Body of pancreas (tissue), 4 donors: ENCODE results near the gene ABCA13. TPM values are rescaled to one million over a fixed set of nuclear protein-coding genes. Genes with fewer than 3 reads are reported as not detected.

Experiments
- ATAC-seq: fragments of 150-250 bp; one replicate; pipeline ENCODE4 v1.9.1; 2016
- DNase-seq, 4 donors: peaks; one replicate each; pipeline ENCODE4 v3.0.0-alpha.2; 2019
- H3K27ac ChIP-seq, 4 donors: fragments of 200-600 bp; sonication (generic); 1 replicate in 3 of 4; 2 replicates in 1 of 4; pipeline versions ENCODE4 v1.5.1 to v1.6.1; 2016 to 2019; ENCODE audit warnings: mild to moderate bottlenecking in 1 of 4, mixed read lengths in 1 of 4, moderate library complexity in 1 of 4
- H3K27me3 ChIP-seq, 2 donors: fragments of 200-600 bp; sonication (generic); one replicate each; pipeline ENCODE4 v1.6.0; 2016; ENCODE audit warnings: mild to moderate bottlenecking in 1 of 2
- H3K36me3 ChIP-seq, 2 donors: fragments of 200-600 bp; sonication (generic); replicated peaks in 1 of 2; 2 replicates each; pipeline ENCODE4 v1.5.1; 2016; ENCODE audit warnings: low read depth in 2 of 2; ENCODE audit not compliant: insufficient read depth in 1 of 2
- H3K4me1 ChIP-seq: fragments of 200-600 bp; sonication (generic); one replicate; pipeline ENCODE4 v1.6.0; 2016
- H3K4me3 ChIP-seq, 2 donors: fragments of 200-600 bp; sonication (generic); 1 replicate in 1 of 2; 2 replicates in 1 of 2; pipeline ENCODE4 v1.5.1; 2016 to 2019
- H3K9me3 ChIP-seq, 3 donors: fragments of 200-600 bp; sonication (generic); 1 replicate in 2 of 3; 2 replicates in 1 of 3; pipeline ENCODE4 v1.5.1; 2016
- POLR2A ChIP-seq, 3 donors: fragments of 450-650 bp; IDR thresholded peaks; one replicate each; pipeline ENCODE4 v1.6.1; 2016; ENCODE audit warnings: antibody characterized with exemption in 3 of 3, mild to moderate bottlenecking in 2 of 3
- WGBS, 2 donors: methylation state at CpG; one replicate each; pipeline ENCODE4 v1.1.5; 2017; 5-methylcytosine and 5-hydroxymethylcytosine counted together
- intact Hi-C: fragments of 100-400 bp; cut with DNase I; formaldehyde crosslinking; loops from one replicate; pipeline ENCODE4 v1.15.1; 2023
- total RNA-seq, 2 donors: library from RNA; depleted of rRNA; stranded (reverse); fragments of >200 nt; gene quantifications; one replicate each; pipeline ENCODE4 v1.1.0, GENCODE V29; 2016
- TF ChIP-seq, protein P1 (sequence below), 7 experiments: fragments of 450-650 bp in 4 of 7; fragments of 200-600 bp in 3 of 7; sonication (generic) in 3 of 7; IDR thresholded peaks; one replicate each; pipeline ENCODE4 v1.5.1; 2016 to 2019; ENCODE audit warnings: antibody characterized with exemption in 7 of 7

The ABCA13 gene
- total RNA-seq, 2 donors from 2014 or later, result under 0.01 TPM

- DNase-seq (no peak), ATAC-seq (no peak)
- no peaks in the 10 kb centered on the region for H3K9me3 ChIP-seq
- no peaks in the 10 kb centered on the region for H3K27me3 ChIP-seq
- H3K27ac ChIP-seq, result no peak overlapping the region
- H3K4me1 ChIP-seq, result no peaks in the 10 kb centered on the region
- intact Hi-C loops, result no loop called here
- TF ChIP-seq, protein P1, sequence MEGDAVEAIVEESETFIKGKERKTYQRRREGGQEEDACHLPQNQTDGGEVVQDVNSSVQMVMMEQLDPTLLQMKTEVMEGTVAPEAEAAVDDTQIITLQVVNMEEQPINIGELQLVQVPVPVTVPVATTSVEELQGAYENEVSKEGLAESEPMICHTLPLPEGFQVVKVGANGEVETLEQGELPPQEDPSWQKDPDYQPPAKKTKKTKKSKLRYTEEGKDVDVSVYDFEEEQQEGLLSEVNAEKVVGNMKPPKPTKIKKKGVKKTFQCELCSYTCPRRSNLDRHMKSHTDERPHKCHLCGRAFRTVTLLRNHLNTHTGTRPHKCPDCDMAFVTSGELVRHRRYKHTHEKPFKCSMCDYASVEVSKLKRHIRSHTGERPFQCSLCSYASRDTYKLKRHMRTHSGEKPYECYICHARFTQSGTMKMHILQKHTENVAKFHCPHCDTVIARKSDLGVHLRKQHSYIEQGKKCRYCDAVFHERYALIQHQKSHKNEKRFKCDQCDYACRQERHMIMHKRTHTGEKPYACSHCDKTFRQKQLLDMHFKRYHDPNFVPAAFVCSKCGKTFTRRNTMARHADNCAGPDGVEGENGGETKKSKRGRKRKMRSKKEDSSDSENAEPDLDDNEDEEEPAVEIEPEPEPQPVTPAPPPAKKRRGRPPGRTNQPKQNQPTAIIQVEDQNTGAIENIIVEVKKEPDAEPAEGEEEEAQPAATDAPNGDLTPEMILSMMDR (IDR thresholded peaks at IDR 0.05), result no peak
- no peak for TF ChIP-seq POLR2A (IDR thresholded peaks at IDR 0.05)
- WGBS, 2 donors, result 50 to 57% methylated on average over 7 of the region's 7 CpGs
- H3K36me3 ChIP-seq, result no peaks in the 10 kb centered on the region
- no peak overlapping the region for H3K4me3 ChIP-seq
These were observed 124.2 kb downstream of the ABCA13 start for GRCh38 chr7:48295296-48295971.

DNA sequence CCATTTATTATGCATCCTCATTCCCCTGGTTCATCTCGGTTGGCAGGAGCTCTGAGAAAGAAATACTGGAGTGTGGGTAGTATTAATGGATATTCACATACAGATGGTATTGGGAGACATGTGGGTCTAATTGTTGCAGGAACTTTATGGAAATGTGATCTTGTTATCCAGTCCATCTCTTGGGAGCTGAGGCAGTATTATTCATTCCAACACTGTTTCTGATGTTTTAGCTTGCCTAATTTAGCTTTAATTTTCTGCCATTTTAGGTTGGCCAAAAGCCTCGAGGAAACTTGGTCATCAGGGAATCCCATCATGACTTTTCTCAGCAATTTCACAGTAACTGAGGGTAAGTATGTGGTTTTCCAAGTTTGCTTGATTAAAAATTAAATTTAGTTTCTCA, 125.7 kb downstream of the ABCA13 start:
- H3K9me3 ChIP-seq, result no peaks in the 10 kb centered on the region
- H3K36me3 ChIP-seq, result no peaks in the 10 kb centered on the region
- no peak for DNase-seq
- WGBS, 2 donors, result 35% methylated on average over 2 of the region's 2 CpGs
- TF ChIP-seq POLR2A (IDR thresholded peaks at IDR 0.05), result no peak
- TF ChIP-seq, protein P1 (IDR thresholded peaks at IDR 0.05), result no peak
- intact Hi-C loops, result no loop called here
- H3K27ac ChIP-seq, result no peak overlapping the region
- no peaks in the 10 kb centered on the region for H3K4me1 ChIP-seq
- ATAC-seq, result no peak
- H3K4me3 ChIP-seq, result no peak overlapping the region
- H3K27me3 ChIP-seq, result no peaks in the 10 kb centered on the region

GRCh38 chr7:48298779-48299178, 127.5 kb downstream of the ABCA13 start:
- WGBS, 2 donors, result 40 to 50% methylated on average over 5 of the region's 5 CpGs
- H3K4me3 ChIP-seq, result no peak overlapping the region
- TF ChIP-seq, protein P1 (IDR thresholded peaks at IDR 0.05), result no peak
- TF ChIP-seq POLR2A (IDR thresholded peaks at IDR 0.05), result no peak
- H3K36me3 ChIP-seq, result no peaks in the 10 kb centered on the region
- intact Hi-C loops, result no loop called here
- no peaks in the 10 kb centered on the region for H3K4me1 ChIP-seq
- H3K27ac ChIP-seq, result no peak overlapping the region
- H3K9me3 ChIP-seq, result no peaks in the 10 kb centered on the region
- DNase-seq, result no peak
- no peaks in the 10 kb centered on the region for H3K27me3 ChIP-seq
- no peak for ATAC-seq

GRCh38 chr7:48299580-48300169, 128.4 kb downstream of the ABCA13 start:
- TF ChIP-seq, protein P1 (IDR thresholded peaks at IDR 0.05), result peak; percentile 25 to 69 (median 60)
- no peak for TF ChIP-seq POLR2A (IDR thresholded peaks at IDR 0.05)
- intact Hi-C loops, result loop anchor here (10.0 kb wide), 1 partner anchor 1555 kb away; no protein-coding TSS in a partner anchor
- Histone ChIP-seq H3K27me3 (no peaks in the 10 kb centered on the region), H3K4me1 (no peaks in the 10 kb centered on the region), H3K9me3 (no peaks in the 10 kb centered on the region), H3K4me3 (no peak overlapping the region), H3K36me3 (no peaks in the 10 kb centered on the region), H3K27ac (no peak overlapping the region)
- DNase-seq (peak; percentile 24 to 58 (median 42)), ATAC-seq (peak; percentile 67)
- 15 to 24% methylated on average over 4 of the region's 4 CpGs for WGBS, 2 donors
